ENCODE results near the gene GBP1.

GBP1 gene, protein sequence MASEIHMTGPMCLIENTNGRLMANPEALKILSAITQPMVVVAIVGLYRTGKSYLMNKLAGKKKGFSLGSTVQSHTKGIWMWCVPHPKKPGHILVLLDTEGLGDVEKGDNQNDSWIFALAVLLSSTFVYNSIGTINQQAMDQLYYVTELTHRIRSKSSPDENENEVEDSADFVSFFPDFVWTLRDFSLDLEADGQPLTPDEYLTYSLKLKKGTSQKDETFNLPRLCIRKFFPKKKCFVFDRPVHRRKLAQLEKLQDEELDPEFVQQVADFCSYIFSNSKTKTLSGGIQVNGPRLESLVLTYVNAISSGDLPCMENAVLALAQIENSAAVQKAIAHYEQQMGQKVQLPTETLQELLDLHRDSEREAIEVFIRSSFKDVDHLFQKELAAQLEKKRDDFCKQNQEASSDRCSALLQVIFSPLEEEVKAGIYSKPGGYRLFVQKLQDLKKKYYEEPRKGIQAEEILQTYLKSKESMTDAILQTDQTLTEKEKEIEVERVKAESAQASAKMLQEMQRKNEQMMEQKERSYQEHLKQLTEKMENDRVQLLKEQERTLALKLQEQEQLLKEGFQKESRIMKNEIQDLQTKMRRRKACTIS

GRCh38 chr1:89065079-89065868, at the start of gene GBP1:
GBP1 (minus strand) TSS chr1:89065208; CDS start chr1:89063234, 1,974 bp downstream.
- Histone ChIP-seq H3K27me3 (ENCODE audit: insufficient read depth, poor library complexity, severe bottlenecking) (no peaks in the 10 kb centered on the region), H3K4me3 (ENCODE audit: severe bottlenecking) (peak within 1 kb of the TSS; percentile 23), H3K27ac (ENCODE audit: poor library complexity, severe bottlenecking) (peak within 1 kb of the TSS; percentile 30), H3K9me3 (ENCODE audit: severe bottlenecking) (no peaks in the 10 kb centered on the region), H3K4me1 (ENCODE audit: insufficient read depth, poor library complexity, severe bottlenecking) (peaks cover 12% of the 10 kb centered on the region), H3K36me3 (ENCODE audit: low read depth) (no peaks in the 10 kb centered on the region)
- ATAC-seq (ENCODE audit: low read depth) (peak; percentile 80), DNase-seq (ENCODE audit: low spot score) (no peak)
- TF ChIP-seq, protein P1, sequence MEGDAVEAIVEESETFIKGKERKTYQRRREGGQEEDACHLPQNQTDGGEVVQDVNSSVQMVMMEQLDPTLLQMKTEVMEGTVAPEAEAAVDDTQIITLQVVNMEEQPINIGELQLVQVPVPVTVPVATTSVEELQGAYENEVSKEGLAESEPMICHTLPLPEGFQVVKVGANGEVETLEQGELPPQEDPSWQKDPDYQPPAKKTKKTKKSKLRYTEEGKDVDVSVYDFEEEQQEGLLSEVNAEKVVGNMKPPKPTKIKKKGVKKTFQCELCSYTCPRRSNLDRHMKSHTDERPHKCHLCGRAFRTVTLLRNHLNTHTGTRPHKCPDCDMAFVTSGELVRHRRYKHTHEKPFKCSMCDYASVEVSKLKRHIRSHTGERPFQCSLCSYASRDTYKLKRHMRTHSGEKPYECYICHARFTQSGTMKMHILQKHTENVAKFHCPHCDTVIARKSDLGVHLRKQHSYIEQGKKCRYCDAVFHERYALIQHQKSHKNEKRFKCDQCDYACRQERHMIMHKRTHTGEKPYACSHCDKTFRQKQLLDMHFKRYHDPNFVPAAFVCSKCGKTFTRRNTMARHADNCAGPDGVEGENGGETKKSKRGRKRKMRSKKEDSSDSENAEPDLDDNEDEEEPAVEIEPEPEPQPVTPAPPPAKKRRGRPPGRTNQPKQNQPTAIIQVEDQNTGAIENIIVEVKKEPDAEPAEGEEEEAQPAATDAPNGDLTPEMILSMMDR (IDR thresholded peaks at IDR 0.05; ENCODE audit: poor library complexity, severe bottlenecking) = no peak

- Histone ChIP-seq H3K4me1 (ENCODE audit: insufficient read depth, poor library complexity, severe bottlenecking) (no peaks in the 10 kb centered on the region), H3K4me3 (ENCODE audit: severe bottlenecking) (no peak overlapping the region), H3K36me3 (ENCODE audit: low read depth) (no peaks in the 10 kb centered on the region), H3K9me3 (ENCODE audit: severe bottlenecking) (no peaks in the 10 kb centered on the region), H3K27ac (ENCODE audit: poor library complexity, severe bottlenecking) (no peak overlapping the region), H3K27me3 (ENCODE audit: insufficient read depth, poor library complexity, severe bottlenecking) (no peaks in the 10 kb centered on the region)
- TF ChIP-seq, protein P1 (IDR thresholded peaks at IDR 0.05; ENCODE audit: poor library complexity, severe bottlenecking) = no peak
- DNase-seq (ENCODE audit: low spot score) (no peak), ATAC-seq (ENCODE audit: low read depth) (no peak)
Measured at GRCh38 chr1:89114662-89115061, 49.7 kb upstream of the GBP1 start.

GRCh38 chr1:89112871-89113613, 48.0 kb upstream of the GBP1 start:
- TF ChIP-seq, protein P1 (IDR thresholded peaks at IDR 0.05; ENCODE audit: poor library complexity, severe bottlenecking) = no peak
- H3K36me3 ChIP-seq (ENCODE audit: low read depth) = no peaks in the 10 kb centered on the region
- ATAC-seq (ENCODE audit: low read depth) = no peak; the same call in 2 of the 3 replicates
- no peak overlapping the region for H3K27ac ChIP-seq (ENCODE audit: poor library complexity, severe bottlenecking)
- H3K4me1 ChIP-seq (ENCODE audit: insufficient read depth, poor library complexity, severe bottlenecking) = no peaks in the 10 kb centered on the region
- no peaks in the 10 kb centered on the region for H3K9me3 ChIP-seq (ENCODE audit: severe bottlenecking)
- H3K4me3 ChIP-seq (ENCODE audit: severe bottlenecking) = no peak overlapping the region
- no peaks in the 10 kb centered on the region for H3K27me3 ChIP-seq (ENCODE audit: insufficient read depth, poor library complexity, severe bottlenecking)
- no peak for DNase-seq (ENCODE audit: low spot score)

DNA sequence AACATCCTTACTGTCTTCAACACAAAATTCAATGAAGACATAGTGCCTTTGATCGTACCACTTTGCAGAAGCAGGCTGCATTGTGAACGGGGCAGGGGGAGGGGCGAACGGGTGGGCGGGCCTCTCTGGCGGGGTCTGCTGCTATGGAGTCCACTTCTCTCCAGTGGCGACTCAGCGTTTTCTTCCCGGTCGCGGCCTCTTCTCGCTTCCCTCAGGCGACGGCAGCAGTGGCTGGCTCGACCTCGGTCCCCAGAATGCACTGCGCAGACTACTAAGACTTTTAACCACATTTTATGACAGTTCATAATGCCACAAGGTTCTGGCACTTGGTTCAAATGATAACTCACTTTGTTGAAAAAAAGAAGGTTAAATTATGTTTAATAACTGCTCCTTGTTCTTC, 39.7 kb upstream of the GBP1 start:
- Histone ChIP-seq H3K4me1 (ENCODE audit: insufficient read depth, poor library complexity, severe bottlenecking) (no peaks in the 10 kb centered on the region), H3K27me3 (ENCODE audit: insufficient read depth, poor library complexity, severe bottlenecking) (peaks cover 4% of the 10 kb centered on the region), H3K9me3 (ENCODE audit: severe bottlenecking) (peaks cover 2% of the 10 kb centered on the region), H3K4me3 (ENCODE audit: severe bottlenecking) (no peak overlapping the region), H3K36me3 (ENCODE audit: low read depth) (no peaks in the 10 kb centered on the region), H3K27ac (ENCODE audit: poor library complexity, severe bottlenecking) (no peak overlapping the region)
- TF ChIP-seq, protein P1 (IDR thresholded peaks at IDR 0.05; ENCODE audit: poor library complexity, severe bottlenecking) = no peak
- ATAC-seq (ENCODE audit: low read depth) = no peak
- DNase-seq (ENCODE audit: low spot score) = no peak

All from RWPE2 (cell line).